Tibial nerve (tissue), 3 donors: Measurements from ENCODE around the gene AMDHD2.

Experiments used
- POLR2A ChIP-seq, 2 donors: fragments of 450-650 bp; IDR thresholded peaks; one replicate each; pipeline ENCODE4 v1.6.1; 2017; ENCODE audit warnings: antibody characterized with exemption in 2 of 2, mild to moderate bottlenecking in 2 of 2, moderate library complexity in 2 of 2
- TF ChIP-seq, protein P1 (sequence below), 5 experiments: fragments of 200-600 bp in 3 of 5; fragments of 450-650 bp in 2 of 5; sonication (generic) in 3 of 5; IDR thresholded peaks; one replicate each; pipeline ENCODE4 v1.5.1; 2016 to 2019; ENCODE audit warnings: antibody characterized with exemption in 5 of 5, mild to moderate bottlenecking in 3 of 5, moderate library complexity in 2 of 5

DNA sequence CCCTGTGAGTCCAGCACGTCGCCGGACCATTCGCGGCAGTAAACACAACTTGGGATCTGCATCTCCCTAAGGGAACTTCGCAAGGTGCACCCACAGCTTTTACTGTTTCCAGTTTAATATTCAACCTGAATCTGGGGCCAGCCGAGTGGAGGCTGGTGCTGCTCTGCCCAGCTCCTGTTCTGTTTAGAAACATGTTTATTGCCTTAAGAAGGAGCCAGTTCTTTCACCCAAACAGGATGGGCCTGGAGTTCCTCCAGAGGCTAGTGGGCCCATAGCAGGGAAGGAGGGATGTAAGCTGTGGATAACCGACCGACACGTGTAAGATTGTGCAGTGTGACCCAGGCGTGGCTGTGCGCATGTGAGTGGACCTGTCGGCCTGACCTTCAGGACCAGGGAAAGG, 27.9 kb upstream of the AMDHD2 start:
- TF ChIP-seq POLR2A (IDR thresholded peaks at IDR 0.05), result no peak
- TF ChIP-seq, protein P1, sequence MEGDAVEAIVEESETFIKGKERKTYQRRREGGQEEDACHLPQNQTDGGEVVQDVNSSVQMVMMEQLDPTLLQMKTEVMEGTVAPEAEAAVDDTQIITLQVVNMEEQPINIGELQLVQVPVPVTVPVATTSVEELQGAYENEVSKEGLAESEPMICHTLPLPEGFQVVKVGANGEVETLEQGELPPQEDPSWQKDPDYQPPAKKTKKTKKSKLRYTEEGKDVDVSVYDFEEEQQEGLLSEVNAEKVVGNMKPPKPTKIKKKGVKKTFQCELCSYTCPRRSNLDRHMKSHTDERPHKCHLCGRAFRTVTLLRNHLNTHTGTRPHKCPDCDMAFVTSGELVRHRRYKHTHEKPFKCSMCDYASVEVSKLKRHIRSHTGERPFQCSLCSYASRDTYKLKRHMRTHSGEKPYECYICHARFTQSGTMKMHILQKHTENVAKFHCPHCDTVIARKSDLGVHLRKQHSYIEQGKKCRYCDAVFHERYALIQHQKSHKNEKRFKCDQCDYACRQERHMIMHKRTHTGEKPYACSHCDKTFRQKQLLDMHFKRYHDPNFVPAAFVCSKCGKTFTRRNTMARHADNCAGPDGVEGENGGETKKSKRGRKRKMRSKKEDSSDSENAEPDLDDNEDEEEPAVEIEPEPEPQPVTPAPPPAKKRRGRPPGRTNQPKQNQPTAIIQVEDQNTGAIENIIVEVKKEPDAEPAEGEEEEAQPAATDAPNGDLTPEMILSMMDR (IDR thresholded peaks at IDR 0.05), result no peak
